Spinal cord (tissue), 10 donors: ENCODE measurements around the gene SYNPR. TPM values are rescaled to one million over a fixed set of nuclear protein-coding genes. Genes with fewer than 3 reads are reported as not detected.

ENCODE experiments used
- DNase-seq, 6 donors: peaks; one replicate each; pipeline versions ENCODE4 v3.0.0 to v3.0.0-alpha.2; 2013 to 2015; ENCODE audit warnings: low spot score in 6 of 6, low read depth in 4 of 6
- H3K27ac ChIP-seq: one replicate; pipeline ENCODE4 v1.5.1; 2013; ENCODE audit warnings: low read depth, low read length, control low read depth
- H3K27me3 ChIP-seq: one replicate; pipeline ENCODE4 v1.6.1; 2013; ENCODE audit warnings: low read length; ENCODE audit not compliant: control insufficient read depth, insufficient read depth
- H3K36me3 ChIP-seq: one replicate; pipeline ENCODE4 v1.6.1; 2013; ENCODE audit warnings: low read length; ENCODE audit not compliant: control insufficient read depth, insufficient read depth
- H3K4me1 ChIP-seq: one replicate; pipeline ENCODE4 v1.6.1; 2013; ENCODE audit warnings: low read length; ENCODE audit not compliant: control insufficient read depth, insufficient read depth
- H3K4me3 ChIP-seq: one replicate; pipeline ENCODE4 v1.5.1; 2013; ENCODE audit warnings: low read depth, low read length, control low read depth
- H3K9me3 ChIP-seq: one replicate; pipeline ENCODE4 v1.6.1; 2013; ENCODE audit warnings: low read length; ENCODE audit not compliant: control insufficient read depth, insufficient read depth
- whole genome bisulfite sequencing: methylation state at CpG from one replicate; pipeline ENCODE4 v1.1.5; 2013; ENCODE audit warnings: missing lambda C conversion rate; ENCODE audit not compliant: insufficient coverage; 5-methylcytosine and 5-hydroxymethylcytosine counted together
- polyA plus RNA-seq, 2 donors: library from polyadenylated mRNA; unstranded; fragments of 120-200 nt; gene quantifications; one replicate each; pipeline ENCODE4 v1.2.1, GENCODE V29; 2013; ENCODE audit not compliant: insufficient read length in 2 of 2
- total RNA-seq, 2 donors: library from RNA; depleted of rRNA in 1 of 2; stranded (reverse); fragments of 120-200 nt in 1 of 2; fragments of >200 nt in 1 of 2; gene quantifications; one replicate each; pipeline versions ENCODE4 v1.2.3 to v1.2.4, GENCODE V29; 2013 to 2014
- donor health status: healthy.

Gene SYNPR
- total and polyA plus RNA-seq, 4 donors: 9.9 to 83.5 (median 63.8) TPM

DNA sequence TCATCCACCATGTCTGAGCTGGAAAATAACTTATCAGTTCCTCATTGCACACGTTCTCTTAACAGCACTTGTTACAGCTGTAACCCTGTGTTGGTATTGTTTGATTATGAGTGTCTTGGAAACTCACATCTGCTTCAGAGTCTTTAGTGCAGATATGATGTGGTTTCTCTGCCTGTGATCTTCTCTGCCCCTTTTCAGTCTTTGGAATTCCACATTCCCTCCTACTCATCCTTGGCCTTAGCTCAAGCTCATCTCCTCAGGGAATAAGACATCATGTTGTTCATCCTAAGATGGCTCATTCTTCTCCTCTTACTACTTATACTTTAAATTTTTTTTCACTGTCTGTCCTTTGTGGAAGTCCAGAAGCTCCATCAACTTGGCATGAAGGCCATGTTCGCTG lies 77.7 kb downstream of the SYNPR start:
- Histone ChIP-seq H3K27ac (no peak overlapping the region), H3K9me3 (no peaks in the 10 kb centered on the region), H3K4me1 (no peaks in the 10 kb centered on the region), H3K36me3 (no peaks in the 10 kb centered on the region), H3K4me3 (no peak overlapping the region), H3K27me3 (peaks cover 6% of the 10 kb centered on the region)
- DNase-seq: no peak
- no CpG with 5 or more reads among the region's 2 CpGs for WGBS

DNA sequence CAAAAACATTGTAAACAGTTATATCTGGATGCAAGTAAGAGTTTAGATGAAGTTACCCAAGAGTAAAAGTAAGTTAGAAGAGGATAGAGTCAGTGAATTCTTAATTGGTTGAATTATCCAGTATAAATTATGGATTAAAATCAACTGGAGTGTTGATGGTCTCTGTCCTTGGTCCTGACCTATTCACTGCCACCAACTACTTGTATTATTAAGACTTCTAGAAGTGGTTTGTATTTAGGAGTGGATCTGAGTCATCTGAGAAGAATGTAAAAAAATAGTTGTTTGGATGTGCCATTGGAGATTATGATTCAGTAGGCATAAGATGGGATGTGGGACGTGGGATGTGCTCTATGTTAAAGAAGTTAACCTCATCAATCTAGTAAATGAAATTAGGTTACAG lies 86.4 kb downstream of the SYNPR start:
- Histone ChIP-seq H3K4me3 (no peak overlapping the region), H3K9me3 (no peaks in the 10 kb centered on the region), H3K27me3 (no peaks in the 10 kb centered on the region), H3K27ac (no peak overlapping the region), H3K4me1 (no peaks in the 10 kb centered on the region), H3K36me3 (no peaks in the 10 kb centered on the region)
- peak in 1 of 6 donors; percentile 17 for DNase-seq
- no CpG with 5 or more reads among the region's 1 CpG for WGBS

DNA sequence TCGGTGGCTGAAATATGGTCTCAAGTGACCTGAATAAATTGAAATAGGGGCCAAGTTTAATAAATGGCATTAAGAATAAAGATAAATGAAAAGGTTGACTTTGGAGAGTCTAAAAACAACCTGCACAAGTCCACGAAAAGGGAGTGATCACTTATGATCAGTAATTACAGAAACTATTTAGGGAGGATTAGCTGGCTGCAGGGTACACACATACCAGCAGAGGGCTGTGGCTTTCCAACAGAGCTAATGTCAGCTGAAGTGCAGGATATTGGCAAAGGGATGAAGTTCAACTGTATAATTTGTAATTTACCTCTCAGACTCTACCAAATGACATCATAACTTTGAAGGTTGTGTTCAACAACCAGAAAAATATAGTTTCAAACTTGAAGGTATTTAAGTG lies 86.8 kb downstream of the SYNPR start:
- Histone ChIP-seq H3K36me3 (no peaks in the 10 kb centered on the region), H3K27ac (no peak overlapping the region), H3K4me1 (no peaks in the 10 kb centered on the region), H3K27me3 (no peaks in the 10 kb centered on the region), H3K9me3 (no peaks in the 10 kb centered on the region), H3K4me3 (no peak overlapping the region)
- peak in 2 of 6 donors; percentile 37 to 80 for DNase-seq
- WGBS: no CpG with 5 or more reads among the region's 2 CpGs

DNA sequence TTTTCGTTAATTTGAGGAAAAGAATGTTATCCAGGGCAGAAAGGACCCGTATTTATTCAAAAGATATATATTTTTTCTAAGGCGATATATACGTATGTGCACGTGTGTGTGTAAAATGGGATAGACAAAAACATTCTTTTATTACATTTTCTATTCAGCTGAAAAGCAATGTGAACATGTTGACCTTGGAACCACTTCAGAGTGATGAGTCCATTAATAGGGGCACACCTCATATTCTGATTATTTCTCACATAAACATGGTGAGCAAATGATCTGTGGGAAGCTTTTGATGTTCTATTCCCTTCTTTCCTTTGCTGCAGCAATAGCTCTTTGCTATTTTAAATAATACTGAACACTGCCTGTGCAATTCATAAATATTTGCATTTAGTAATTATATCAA lies 87.6 kb downstream of the SYNPR start:
- H3K4me1 ChIP-seq: no peaks in the 10 kb centered on the region
- no CpG with 5 or more reads among the region's 5 CpGs for WGBS
- DNase-seq: no peak
- H3K9me3 ChIP-seq: no peaks in the 10 kb centered on the region
- no peaks in the 10 kb centered on the region for H3K27me3 ChIP-seq
- no peak overlapping the region for H3K4me3 ChIP-seq
- H3K36me3 ChIP-seq: no peaks in the 10 kb centered on the region
- H3K27ac ChIP-seq: no peak overlapping the region

DNA sequence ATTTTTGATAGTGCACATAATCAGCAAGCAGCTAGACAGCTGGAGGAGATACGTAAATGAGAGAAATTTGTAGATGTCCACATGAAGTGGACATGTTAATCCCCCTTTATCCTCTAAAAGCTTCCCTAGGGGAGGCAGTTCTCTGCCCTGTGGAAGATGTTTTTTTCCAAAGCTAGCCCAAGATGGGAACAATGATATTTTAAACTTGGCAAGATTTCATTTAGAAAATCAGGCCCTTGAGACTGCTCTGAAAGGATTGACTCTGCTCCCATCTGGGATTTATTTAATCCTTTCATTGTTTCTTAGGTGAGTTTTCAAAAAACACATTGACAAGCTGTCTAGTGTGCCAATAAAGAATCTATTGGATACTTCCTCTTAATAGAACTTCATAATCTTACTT lies 92.0 kb downstream of the SYNPR start:
- DNase-seq: no peak
- no peak overlapping the region for H3K4me3 ChIP-seq
- WGBS: no CpG with 5 or more reads among the region's 1 CpG
- no peak overlapping the region for H3K27ac ChIP-seq
- no peaks in the 10 kb centered on the region for H3K9me3 ChIP-seq
- no peaks in the 10 kb centered on the region for H3K27me3 ChIP-seq
- no peaks in the 10 kb centered on the region for H3K4me1 ChIP-seq
- no peaks in the 10 kb centered on the region for H3K36me3 ChIP-seq

DNA sequence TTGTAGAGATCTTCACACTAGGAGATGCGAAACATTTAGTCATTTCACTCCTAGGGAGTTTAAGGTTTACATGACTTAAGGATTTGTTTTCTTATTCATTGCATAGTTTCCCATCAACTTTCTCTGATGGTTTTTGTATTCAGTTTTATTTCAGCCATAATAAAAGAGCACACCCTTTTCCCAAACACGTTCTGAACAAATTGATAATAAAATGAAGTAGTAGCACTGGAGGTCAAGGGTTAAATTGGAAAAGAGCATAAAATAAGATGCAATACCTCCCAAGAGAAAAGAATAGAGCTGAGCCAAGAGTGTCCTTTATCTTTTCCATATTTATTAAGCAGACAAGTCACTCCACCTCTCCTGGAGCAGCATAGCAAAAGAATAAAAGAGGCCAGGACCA lies 104.9 kb downstream of the SYNPR start:
- Histone ChIP-seq H3K9me3 (no peaks in the 10 kb centered on the region), H3K4me1 (no peaks in the 10 kb centered on the region), H3K4me3 (no peak overlapping the region), H3K36me3 (no peaks in the 10 kb centered on the region), H3K27ac (no peak overlapping the region), H3K27me3 (no peaks in the 10 kb centered on the region)
- no CpG with 5 or more reads among the region's 2 CpGs for WGBS
- no peak for DNase-seq

DNA sequence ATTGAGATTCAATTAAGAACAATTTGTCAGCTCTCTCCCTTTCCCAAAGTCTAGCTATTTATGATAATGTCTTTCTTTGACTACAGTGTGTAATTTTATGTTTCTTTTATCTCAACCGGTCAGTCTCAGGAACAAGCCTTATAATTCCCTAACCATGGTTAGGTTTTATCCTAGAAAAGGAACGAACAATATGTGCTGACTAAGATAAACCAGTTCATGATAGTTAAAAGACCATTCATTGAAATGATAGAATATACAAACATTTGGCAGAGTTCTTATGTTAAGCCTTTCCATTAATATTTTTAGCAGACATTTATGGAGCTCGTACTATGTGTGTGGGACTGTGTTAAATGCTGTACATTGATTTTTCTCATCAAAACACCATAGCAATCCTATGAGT lies 106.3 kb downstream of the SYNPR start:
- WGBS: no CpG with 5 or more reads among the region's 3 CpGs
- H3K27me3 ChIP-seq: no peaks in the 10 kb centered on the region
- no peak overlapping the region for H3K27ac ChIP-seq
- no peaks in the 10 kb centered on the region for H3K4me1 ChIP-seq
- H3K9me3 ChIP-seq: no peaks in the 10 kb centered on the region
- no peaks in the 10 kb centered on the region for H3K36me3 ChIP-seq
- no peak overlapping the region for H3K4me3 ChIP-seq
- no peak for DNase-seq

DNA sequence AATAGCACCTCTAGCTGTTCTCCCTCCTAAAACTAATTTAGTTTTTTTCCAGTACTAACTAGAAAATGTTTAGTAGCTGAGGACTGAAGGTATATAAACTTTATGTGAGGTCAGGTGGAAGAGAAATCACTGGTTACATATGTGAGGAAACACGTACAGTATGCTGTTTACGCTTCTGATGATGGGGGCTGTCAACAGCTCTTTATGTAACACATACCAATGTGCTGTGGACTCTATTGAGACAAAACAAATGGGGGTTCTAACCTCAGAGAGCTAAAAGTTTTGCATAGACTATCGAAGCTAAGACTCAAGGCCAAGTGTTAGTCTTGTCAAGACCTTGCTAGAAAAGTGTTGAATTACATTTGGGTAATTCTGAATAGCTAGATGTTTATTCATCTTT lies 107.5 kb downstream of the SYNPR start:
- Histone ChIP-seq H3K4me1 (no peaks in the 10 kb centered on the region), H3K4me3 (no peak overlapping the region), H3K27me3 (no peaks in the 10 kb centered on the region), H3K36me3 (no peaks in the 10 kb centered on the region), H3K9me3 (no peaks in the 10 kb centered on the region), H3K27ac (no peak overlapping the region)
- WGBS: no CpG with 5 or more reads among the region's 3 CpGs
- no peak for DNase-seq

DNA sequence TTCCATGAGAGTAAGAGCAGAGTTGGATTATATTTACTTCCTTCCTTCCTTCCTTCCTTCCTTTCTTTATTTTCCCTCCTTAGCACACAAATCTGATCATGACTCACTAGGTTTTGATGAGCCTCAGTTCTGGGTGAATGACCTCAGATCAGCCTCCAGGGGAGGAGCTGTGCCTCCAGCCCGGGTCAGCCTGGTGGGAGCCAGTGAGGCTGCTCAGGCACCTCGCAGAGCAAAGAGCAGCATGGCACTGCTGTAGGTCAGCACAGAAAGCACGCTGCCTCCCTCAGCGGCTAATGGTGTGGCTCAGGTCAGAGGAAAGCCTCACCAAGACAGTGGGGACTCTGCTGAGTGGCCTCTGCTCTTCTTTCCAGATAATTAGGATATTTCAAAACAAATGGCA lies 108.5 kb downstream of the SYNPR start:
- Histone ChIP-seq H3K4me3 (no peak overlapping the region), H3K36me3 (no peaks in the 10 kb centered on the region), H3K4me1 (no peaks in the 10 kb centered on the region), H3K27me3 (no peaks in the 10 kb centered on the region), H3K9me3 (no peaks in the 10 kb centered on the region), H3K27ac (no peak overlapping the region)
- no peak for DNase-seq
- 53% methylated on average over 4 of the region's 4 CpGs for WGBS

DNA sequence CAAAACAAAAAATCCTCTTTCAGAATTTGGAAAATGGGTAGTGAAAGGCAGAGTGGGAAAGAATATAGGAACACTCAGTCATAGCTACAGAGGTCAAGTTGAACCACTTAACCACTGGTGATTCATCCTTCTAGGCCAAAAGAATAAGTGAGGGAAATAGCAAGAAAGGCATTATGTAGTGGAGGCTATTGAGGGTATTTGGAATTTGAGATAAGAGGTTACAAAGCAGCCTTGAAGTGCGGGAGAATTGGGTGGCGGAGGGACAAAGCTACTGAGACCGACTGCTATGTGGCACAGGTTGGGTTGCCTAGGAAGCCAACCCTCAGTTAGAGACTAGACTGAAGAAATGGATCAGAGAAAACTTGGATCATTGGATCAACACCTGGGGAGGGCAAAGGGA lies 109.5 kb downstream of the SYNPR start:
- 81% methylated on average over 3 of the region's 3 CpGs for WGBS
- H3K4me1 ChIP-seq: no peaks in the 10 kb centered on the region
- no peaks in the 10 kb centered on the region for H3K36me3 ChIP-seq
- H3K4me3 ChIP-seq: no peak overlapping the region
- DNase-seq: no peak
- no peak overlapping the region for H3K27ac ChIP-seq
- no peaks in the 10 kb centered on the region for H3K27me3 ChIP-seq
- H3K9me3 ChIP-seq: no peaks in the 10 kb centered on the region
